Right ventricle myocardium superior (tissue), 1 donor: ENCODE data around the gene SFMBT1. TPM values are rescaled to one million over a fixed set of nuclear protein-coding genes. Genes with fewer than 3 reads are reported as not detected.
A peak's percentile ranks its signal among the peaks of the same experiment; 100 is the strongest.
"Not testable (repeated sequence)": the region's sequence is repeated elsewhere in the genome, so short reads cannot be mapped to it uniquely, and the experiment has no call there.

Experiments
- ATAC-seq: fragments of 200-7000 bp; cut with Tn5 transposase; one replicate; pipeline ENCODE4 v1.9.1; 2020; ENCODE audit warnings: mild to moderate bottlenecking; ENCODE audit not compliant: poor library complexity
- DNase-seq: peaks from one replicate; pipeline ENCODE4 v3.0.0-alpha.2; 2020
- intact Hi-C: fragments of 100-400 bp; cut with DNase I; formaldehyde crosslinking; loops from one replicate; pipeline ENCODE4 v1.11.2; 2022
- total RNA-seq: library from RNA; stranded (reverse); fragmentation: NEBNext Ultra II Directional; extraction: Animal tissue kit (Norgen Biotek cat#: 25700); gene quantifications from one replicate; pipeline ENCODE4 v1.2.1, GENCODE V29; 2021
- donor health status: DM: no; HTN: yes; CAD: no; lungs with severe emphysema.

Gene SFMBT1
- total RNA-seq, 1 donor from 2014 or later = 15.7 TPM

- DNase-seq (peak; percentile 80), ATAC-seq (peak; percentile 73)
- intact Hi-C loops = no loop called here
Observed at GRCh38 chr3:53044711-53045517, 959 bp downstream of the SFMBT1 start.

- ATAC-seq = no peak
- intact Hi-C loops = no loop called here
- no peak for DNase-seq
Observed at GRCh38 chr3:53044371-53044710, 1.5 kb downstream of the SFMBT1 start.

GRCh38 chr3:53043738-53044137 lies 2.1 kb downstream of the SFMBT1 start:
- ATAC-seq = no peak
- intact Hi-C loops = no loop called here
- no peak for DNase-seq

GRCh38 chr3:53042651-53043050 lies 3.2 kb downstream of the SFMBT1 start:
- no peak for ATAC-seq
- no peak for DNase-seq
- intact Hi-C loops = no loop called here

- ATAC-seq = no peak
- intact Hi-C loops = no loop called here
- no peak for DNase-seq
Observed at GRCh38 chr3:53040351-53040820, 5.5 kb downstream of the SFMBT1 start.

- ATAC-seq (no peak), DNase-seq (no peak)
- intact Hi-C loops = no loop called here
Observed at GRCh38 chr3:53039376-53039752, 6.5 kb downstream of the SFMBT1 start.

- ATAC-seq (no peak), DNase-seq (no peak)
- intact Hi-C loops = no loop called here
Observed at GRCh38 chr3:53038679-53039375, 7.0 kb downstream of the SFMBT1 start.

GRCh38 chr3:53035825-53036619 lies 9.9 kb downstream of the SFMBT1 start:
- DNase-seq (no peak), ATAC-seq (no peak)
- intact Hi-C loops = no loop called here

- DNase-seq, intact Hi-C loops, ATAC-seq: not testable (repeated sequence)
Observed at GRCh38 chr3:53035018-53035417, 10.9 kb downstream of the SFMBT1 start.

- DNase-seq, ATAC-seq, intact Hi-C loops: not testable (repeated sequence)
Observed at GRCh38 chr3:53034411-53034810, 11.5 kb downstream of the SFMBT1 start.

- ATAC-seq = no peak
- no peak for DNase-seq
- intact Hi-C loops = no loop called here
Observed at GRCh38 chr3:53032609-53033008, 13.3 kb downstream of the SFMBT1 start.

- ATAC-seq (no peak), DNase-seq (no peak)
- intact Hi-C loops = no loop called here
Observed at GRCh38 chr3:53030619-53031449, 15.0 kb downstream of the SFMBT1 start.

GRCh38 chr3:53028641-53029040 lies 17.2 kb downstream of the SFMBT1 start:
- no peak for ATAC-seq
- intact Hi-C loops = no loop called here
- no peak for DNase-seq

- DNase-seq (no peak), ATAC-seq (peak; percentile 80)
- intact Hi-C loops = no loop called here
Observed at GRCh38 chr3:53027254-53027844, 18.5 kb downstream of the SFMBT1 start.

GRCh38 chr3:53026382-53027162 lies 19.3 kb downstream of the SFMBT1 start:
- DNase-seq = no peak
- peak; percentile 42 for ATAC-seq
- intact Hi-C loops = no loop called here

GRCh38 chr3:53024315-53024714 lies 21.6 kb downstream of the SFMBT1 start:
- ATAC-seq = no peak
- intact Hi-C loops = no loop called here
- DNase-seq = no peak

GRCh38 chr3:53023072-53023823 lies 22.6 kb downstream of the SFMBT1 start:
- intact Hi-C loops = no loop called here
- ATAC-seq (no peak), DNase-seq (no peak)
